Umbilical cord (tissue), 2 donors: Measurements from ENCODE around the gene PIPOX. TPM values are rescaled to one million over a fixed set of nuclear protein-coding genes. Genes with fewer than 3 reads are reported as not detected.

Source experiments
- DNase-seq: peaks from one replicate; pipeline ENCODE4 v3.0.0-alpha.2; 2015; ENCODE audit warnings: low spot score
- total RNA-seq: library from RNA; depleted of rRNA; stranded (reverse); fragments of >200 nt; gene quantifications from one replicate; pipeline ENCODE4 v1.2.3, GENCODE V29; 2014; ENCODE audit warnings: low replicate concordance; ENCODE audit not compliant: insufficient read depth

PIPOX gene
- total RNA-seq, 1 donor from 2014 or later, result 0.48 TPM

GRCh38 chr17:29099527-29099926, 56.6 kb downstream of the PIPOX start:
- DNase-seq, result no peak

GRCh38 chr17:29100296-29100695, 57.4 kb downstream of the PIPOX start:
- DNase-seq, result no peak

GRCh38 chr17:29102046-29102445, 59.1 kb downstream of the PIPOX start:
- DNase-seq, result no peak

DNA sequence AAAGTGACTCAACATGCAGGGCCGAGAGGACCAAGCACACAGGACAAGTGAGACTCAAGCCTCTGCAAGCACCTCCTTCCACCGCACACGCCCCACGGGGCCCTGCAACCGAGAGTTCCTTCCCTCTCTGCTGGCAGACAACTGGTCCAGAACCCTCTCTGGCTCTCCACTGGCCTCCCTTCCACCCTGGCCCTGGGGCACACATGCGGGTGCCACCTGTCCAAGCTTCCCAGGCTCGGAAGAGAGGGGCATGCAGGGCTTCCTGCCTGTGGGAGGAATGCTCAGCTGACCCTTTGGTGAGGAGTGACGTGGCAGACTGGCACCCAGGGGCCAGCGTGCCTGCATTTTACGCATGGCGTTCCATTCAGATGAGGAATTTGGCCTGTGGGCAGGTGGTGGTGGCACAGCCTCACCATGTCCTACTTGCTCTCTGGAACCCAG, 59.8 kb downstream of the PIPOX start:
- DNase-seq, result no peak

DNA sequence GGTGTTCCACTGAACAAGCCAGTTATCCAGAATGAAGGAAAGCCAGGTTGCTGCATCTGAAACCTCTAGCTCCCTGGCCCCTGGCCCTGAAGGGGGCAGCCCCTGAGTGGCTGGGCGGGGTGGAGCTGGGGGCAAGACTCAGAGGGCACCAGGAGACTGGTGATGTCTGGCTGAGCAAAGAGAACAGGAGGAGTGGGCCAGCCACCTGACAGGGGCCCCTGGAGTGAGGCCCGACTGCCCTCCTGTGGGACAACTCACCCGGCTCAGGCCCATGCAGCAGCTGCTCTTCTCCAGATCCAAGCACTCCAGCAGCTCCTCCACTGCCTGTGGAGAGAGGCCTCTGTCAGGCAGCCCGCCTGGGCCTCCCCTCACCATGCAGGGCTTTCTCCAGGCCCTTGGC, 60.4 kb downstream of the PIPOX start:
- no peak for DNase-seq

Other genes starting within 250 kb of the PIPOX start
- 0.48 TPM for gene FAM222B, start 200.4 kb upstream of the PIPOX start, total RNA-seq
- gene ERAL1, start 188.1 kb upstream of the PIPOX start, total RNA-seq, result 8.7 TPM
- gene FLOT2, start 145.4 kb upstream of the PIPOX start, total RNA-seq, result 18.8 TPM
- gene DHRS13, start 140.1 kb upstream of the PIPOX start, total RNA-seq, result 7.9 TPM
- gene PHF12, start 91.6 kb upstream of the PIPOX start, total RNA-seq, result 28.6 TPM
- 1.7 TPM for gene SEZ6, start 37.1 kb upstream of the PIPOX start, total RNA-seq
- gene MYO18A, start 137.3 kb downstream of the PIPOX start, total RNA-seq, result 41.9 TPM
- gene CRYBA1, start 203.7 kb downstream of the PIPOX start, total RNA-seq, result not detected